ENCODE measurements around the gene NSL1.

Gene NSL1

GRCh38 chr1:212762839-212763238 lies 28.7 kb downstream of the NSL1 start:
- TF ChIP-seq, protein P1, sequence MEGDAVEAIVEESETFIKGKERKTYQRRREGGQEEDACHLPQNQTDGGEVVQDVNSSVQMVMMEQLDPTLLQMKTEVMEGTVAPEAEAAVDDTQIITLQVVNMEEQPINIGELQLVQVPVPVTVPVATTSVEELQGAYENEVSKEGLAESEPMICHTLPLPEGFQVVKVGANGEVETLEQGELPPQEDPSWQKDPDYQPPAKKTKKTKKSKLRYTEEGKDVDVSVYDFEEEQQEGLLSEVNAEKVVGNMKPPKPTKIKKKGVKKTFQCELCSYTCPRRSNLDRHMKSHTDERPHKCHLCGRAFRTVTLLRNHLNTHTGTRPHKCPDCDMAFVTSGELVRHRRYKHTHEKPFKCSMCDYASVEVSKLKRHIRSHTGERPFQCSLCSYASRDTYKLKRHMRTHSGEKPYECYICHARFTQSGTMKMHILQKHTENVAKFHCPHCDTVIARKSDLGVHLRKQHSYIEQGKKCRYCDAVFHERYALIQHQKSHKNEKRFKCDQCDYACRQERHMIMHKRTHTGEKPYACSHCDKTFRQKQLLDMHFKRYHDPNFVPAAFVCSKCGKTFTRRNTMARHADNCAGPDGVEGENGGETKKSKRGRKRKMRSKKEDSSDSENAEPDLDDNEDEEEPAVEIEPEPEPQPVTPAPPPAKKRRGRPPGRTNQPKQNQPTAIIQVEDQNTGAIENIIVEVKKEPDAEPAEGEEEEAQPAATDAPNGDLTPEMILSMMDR (IDR thresholded peaks at IDR 0.05; ENCODE audit: low read depth, low read length, missing control alignments) = no peak
- no peak for DNase-seq (ENCODE audit: low read depth)
- in situ Hi-C loops (cut with HindIII; ENCODE audit: low sequenced_read_pairs) = loop anchor here (5.0 kb wide), 1 partner anchor 86 kb away; no protein-coding TSS in a partner anchor
- no peak overlapping the region for H3K4me3 ChIP-seq (ENCODE audit: low read depth, low read length)

- DNase-seq (ENCODE audit: low read depth) = no peak
- H3K4me3 ChIP-seq (ENCODE audit: low read depth, low read length) = no peak overlapping the region
- TF ChIP-seq, protein P1 (IDR thresholded peaks at IDR 0.05; ENCODE audit: low read depth, low read length, missing control alignments) = no peak
- in situ Hi-C loops (cut with HindIII; ENCODE audit: low sequenced_read_pairs) = loop anchor here (5.0 kb wide), 1 partner anchor 85 kb away; no protein-coding TSS in a partner anchor
These were observed 29.3 kb downstream of the NSL1 start for GRCh38 chr1:212762234-212762633.

DNA sequence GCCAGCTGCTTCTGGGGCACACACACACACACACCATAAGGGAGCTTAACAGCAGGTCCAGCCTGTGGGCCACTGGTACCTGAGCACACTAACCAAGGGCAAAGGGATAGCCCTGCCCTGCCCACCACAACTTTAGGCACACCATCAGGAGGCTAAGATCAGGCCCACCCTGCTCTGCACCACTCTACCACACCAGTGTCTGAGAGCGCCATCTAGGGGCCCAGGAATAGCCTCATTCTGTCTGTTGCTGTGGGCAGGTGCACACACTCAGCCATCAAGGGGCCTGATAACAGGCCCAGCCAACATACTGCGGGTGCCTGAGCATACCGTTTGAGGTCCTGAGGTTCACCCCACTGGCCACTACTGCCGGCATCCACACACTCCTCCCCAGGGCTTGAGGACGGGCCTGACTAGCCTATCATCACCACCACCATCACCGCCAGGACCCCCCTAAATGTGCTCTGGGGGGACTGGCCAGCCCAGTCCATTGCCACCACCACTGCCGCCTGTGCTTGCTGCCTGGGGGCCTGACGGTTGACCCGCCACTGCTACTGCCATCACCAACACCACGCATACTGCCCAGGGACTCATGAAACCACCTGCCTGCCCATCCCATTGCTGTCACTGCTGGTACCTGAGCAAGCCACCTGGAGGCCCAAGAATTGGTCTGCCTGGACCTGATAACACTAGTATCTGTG lies 31.3 kb downstream of the NSL1 start:
- TF ChIP-seq, protein P1 (IDR thresholded peaks at IDR 0.05; ENCODE audit: low read depth, low read length, missing control alignments) = peak; percentile 32
- H3K4me3 ChIP-seq (ENCODE audit: low read depth, low read length) = no peak overlapping the region
- DNase-seq (ENCODE audit: low read depth) = no peak
- in situ Hi-C loops (cut with HindIII; ENCODE audit: low sequenced_read_pairs) = loop anchor here (5.0 kb wide), 1 partner anchor 83 kb away; no protein-coding TSS in a partner anchor

- TF ChIP-seq, protein P1 (IDR thresholded peaks at IDR 0.05; ENCODE audit: low read depth, low read length, missing control alignments) = no peak
- no peak overlapping the region for H3K4me3 ChIP-seq (ENCODE audit: low read depth, low read length)
- in situ Hi-C loops (cut with HindIII; ENCODE audit: low sequenced_read_pairs) = loop anchor here (5.0 kb wide), 1 partner anchor 82 kb away; no protein-coding TSS in a partner anchor
- DNase-seq (ENCODE audit: low read depth) = no peak
These were observed 31.9 kb downstream of the NSL1 start for GRCh38 chr1:212759683-212760082.

DNA sequence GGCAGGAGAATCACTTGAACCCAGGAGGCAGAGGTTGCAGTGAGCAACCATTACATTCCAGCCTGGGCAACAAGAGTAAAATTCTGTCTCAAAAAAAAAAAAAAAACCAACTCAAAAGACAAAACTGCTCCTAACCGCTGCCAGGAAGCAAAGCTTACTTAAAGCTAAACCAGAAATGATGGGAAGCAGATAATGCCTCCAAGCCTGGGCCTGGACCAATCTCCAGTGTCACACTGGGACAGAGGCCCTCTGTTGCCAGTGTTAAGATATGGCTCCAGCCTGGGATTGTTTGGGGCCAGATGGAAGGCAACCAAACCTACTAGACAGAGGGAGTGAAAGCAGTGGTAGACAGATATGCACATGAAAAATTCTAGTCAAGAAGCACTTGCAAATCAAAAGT lies 36.9 kb downstream of the NSL1 start:
- no peak for DNase-seq (ENCODE audit: low read depth)
- in situ Hi-C loops (cut with HindIII; ENCODE audit: low sequenced_read_pairs) = no loop called here
- TF ChIP-seq, protein P1 (IDR thresholded peaks at IDR 0.05; ENCODE audit: low read depth, low read length, missing control alignments) = no peak
- no peak overlapping the region for H3K4me3 ChIP-seq (ENCODE audit: low read depth, low read length)

GRCh38 chr1:212754193-212754592 lies 37.4 kb downstream of the NSL1 start:
- TF ChIP-seq, protein P1 (IDR thresholded peaks at IDR 0.05; ENCODE audit: low read depth, low read length, missing control alignments) = no peak
- in situ Hi-C loops (cut with HindIII; ENCODE audit: low sequenced_read_pairs) = no loop called here
- DNase-seq (ENCODE audit: low read depth) = no peak
- H3K4me3 ChIP-seq (ENCODE audit: low read depth, low read length) = no peak overlapping the region

Measured in astrocyte of the cerebellum (primary cell).